GM12872 (cell line): ENCODE data around the gene PDE7B.

Experiments used
- TF ChIP-seq, protein P1 (sequence below): IDR thresholded peaks from 3 replicates; pipeline ENCODE4 v1.5.1; 2011; ENCODE audit warnings: low read depth, mild to moderate bottlenecking, low read length, moderate library complexity; ENCODE audit not compliant: insufficient read depth

PDE7B gene

DNA sequence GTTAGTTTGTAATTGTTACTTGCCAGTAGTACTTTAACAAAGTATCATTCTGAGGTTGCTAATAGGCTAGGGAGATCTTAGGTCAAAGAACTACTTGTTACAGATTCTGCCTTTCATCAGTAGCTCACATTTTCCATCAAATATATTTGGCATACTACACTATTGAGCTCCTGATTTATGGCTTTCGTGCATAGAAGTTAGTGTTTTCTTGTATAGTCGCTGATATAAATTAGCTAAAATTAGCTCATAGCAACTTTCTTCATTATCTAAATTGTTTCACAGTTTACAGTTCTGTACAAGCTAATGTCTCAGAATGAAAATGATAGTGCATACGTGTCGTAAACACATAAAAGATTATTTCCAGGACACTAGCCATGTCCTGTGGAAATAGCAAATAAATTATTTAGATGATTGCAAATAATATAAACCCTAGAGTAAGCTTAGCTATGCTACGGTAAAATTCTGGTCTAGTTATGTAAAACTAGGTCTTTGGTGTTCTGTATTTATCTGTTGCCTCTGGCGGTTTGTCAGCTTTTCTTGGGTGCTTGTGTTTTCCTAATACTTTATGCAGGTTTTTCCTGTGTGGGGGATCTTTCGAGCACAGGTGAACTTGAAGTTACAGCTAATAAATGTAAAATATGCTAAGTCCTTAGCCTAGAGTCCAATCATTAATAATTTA, 15.1 kb downstream of the PDE7B start:
- TF ChIP-seq, protein P1, sequence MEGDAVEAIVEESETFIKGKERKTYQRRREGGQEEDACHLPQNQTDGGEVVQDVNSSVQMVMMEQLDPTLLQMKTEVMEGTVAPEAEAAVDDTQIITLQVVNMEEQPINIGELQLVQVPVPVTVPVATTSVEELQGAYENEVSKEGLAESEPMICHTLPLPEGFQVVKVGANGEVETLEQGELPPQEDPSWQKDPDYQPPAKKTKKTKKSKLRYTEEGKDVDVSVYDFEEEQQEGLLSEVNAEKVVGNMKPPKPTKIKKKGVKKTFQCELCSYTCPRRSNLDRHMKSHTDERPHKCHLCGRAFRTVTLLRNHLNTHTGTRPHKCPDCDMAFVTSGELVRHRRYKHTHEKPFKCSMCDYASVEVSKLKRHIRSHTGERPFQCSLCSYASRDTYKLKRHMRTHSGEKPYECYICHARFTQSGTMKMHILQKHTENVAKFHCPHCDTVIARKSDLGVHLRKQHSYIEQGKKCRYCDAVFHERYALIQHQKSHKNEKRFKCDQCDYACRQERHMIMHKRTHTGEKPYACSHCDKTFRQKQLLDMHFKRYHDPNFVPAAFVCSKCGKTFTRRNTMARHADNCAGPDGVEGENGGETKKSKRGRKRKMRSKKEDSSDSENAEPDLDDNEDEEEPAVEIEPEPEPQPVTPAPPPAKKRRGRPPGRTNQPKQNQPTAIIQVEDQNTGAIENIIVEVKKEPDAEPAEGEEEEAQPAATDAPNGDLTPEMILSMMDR, result no peak

DNA sequence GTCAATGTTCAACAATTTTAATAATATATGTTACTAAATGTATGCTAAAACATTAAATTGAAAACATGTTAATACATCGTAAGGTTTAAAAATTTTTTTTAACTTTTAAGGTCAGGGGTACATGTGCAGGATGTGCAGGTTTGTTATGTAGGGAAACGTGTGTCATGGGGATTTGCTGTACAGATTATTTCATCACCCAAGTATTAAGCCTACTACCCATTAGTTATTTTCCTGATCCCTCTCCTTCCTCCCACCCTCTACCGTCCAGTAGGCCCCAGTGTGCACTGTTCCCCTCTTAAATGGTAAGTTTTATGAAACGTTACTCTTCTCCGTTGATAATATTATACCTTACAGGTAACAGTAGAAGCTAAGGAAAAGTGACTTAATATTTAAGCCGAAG, 15.8 kb downstream of the PDE7B start:
- TF ChIP-seq, protein P1, result no peak

DNA sequence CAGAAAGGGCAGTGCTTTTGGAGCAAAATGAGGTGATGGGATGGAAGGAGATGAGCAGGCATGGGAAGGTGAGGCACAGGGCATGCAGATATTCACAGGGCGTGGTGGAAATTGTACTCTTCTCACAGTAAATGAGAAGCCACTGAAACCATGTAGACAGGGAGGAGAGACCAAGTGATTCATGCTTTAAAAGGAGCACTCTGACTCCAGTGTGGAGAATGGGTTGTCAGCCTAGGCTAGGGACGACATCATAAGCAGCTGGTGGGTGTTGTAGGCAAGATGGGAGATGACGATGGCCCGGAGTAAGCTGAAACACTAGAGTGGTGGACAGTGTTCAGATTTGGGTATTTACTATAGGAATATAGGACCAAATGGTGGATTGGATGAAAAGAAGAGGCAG, 18.4 kb downstream of the PDE7B start:
- TF ChIP-seq, protein P1, result no peak

DNA sequence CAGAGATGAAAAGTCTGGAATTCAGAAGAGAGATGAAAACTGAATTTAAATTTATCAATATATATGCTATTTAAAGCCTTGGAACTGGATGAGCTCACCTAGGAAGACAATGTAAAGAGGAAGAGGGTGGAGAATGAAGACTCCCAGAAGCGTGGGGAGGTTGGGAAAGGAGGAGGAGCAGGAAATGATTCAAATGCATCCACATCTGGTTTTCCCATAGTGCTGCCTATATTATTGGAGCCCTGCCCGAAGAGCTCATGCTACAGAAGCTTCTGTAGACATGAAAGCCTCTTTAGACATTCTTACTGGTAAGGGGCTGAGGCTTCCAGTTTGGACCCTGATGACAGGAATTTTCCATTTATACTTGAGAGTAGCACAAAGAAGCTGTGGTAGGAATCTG, 19.2 kb downstream of the PDE7B start:
- TF ChIP-seq, protein P1, result no peak

DNA sequence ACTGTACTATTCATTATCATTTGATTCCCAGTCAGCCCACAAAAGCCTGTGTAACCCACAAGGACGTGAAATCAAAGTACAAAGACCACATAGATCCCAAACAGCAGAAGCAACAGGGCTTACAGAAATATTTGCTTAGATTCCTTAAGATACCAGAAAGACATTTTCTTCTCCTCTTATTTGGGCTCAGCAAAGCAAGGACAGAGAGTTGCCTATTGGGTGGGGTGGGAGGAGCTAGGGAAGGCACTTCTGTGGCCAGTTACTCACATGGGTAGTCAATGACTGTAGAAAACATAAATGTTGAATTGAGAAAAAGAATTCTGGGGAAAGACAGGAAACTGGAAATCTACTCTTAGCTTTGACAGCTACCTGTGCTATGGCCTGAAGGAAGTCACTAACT, 19.8 kb downstream of the PDE7B start:
- TF ChIP-seq, protein P1, result no peak

DNA sequence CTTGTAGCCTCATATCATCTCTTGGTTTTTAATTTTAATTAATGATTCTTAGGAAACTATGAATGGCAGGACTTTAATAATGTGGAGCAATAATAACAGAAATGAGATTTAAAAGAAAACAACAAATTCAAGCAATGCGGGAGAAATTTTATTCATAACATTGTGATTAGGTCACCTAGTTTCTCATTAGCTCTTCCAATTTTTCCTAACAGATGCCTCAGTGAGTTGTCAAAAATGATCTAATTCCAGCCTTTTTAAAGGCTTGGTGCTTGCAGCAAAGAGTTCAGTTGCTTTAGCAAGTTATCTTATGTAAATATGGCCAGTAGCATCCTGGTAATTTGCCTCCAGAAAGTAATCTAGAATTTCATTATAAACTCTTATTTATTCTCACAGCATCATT, 20.4 kb downstream of the PDE7B start:
- TF ChIP-seq, protein P1, result no peak

DNA sequence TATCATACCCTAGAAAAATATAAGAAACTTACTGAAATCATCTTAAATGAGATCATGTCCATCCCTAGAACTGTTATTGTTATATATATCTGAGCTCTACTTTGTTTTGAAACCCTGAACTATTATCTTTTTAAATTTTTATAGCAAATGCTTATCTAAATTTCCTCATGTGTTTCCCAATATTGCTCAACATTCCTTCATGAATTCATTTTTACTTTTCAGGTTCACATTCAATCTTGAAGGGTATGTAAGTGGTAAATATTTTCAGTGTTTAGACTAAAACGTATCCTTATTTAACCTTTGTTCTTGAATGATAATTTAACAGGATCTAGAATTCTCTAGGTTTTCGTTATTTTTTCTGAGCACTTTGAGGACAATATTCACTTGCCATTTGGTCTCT, 23.9 kb downstream of the PDE7B start:
- TF ChIP-seq, protein P1, result no peak
